A172 (cell line): ENCODE results near the gene DCUN1D4. TPM values are rescaled to one million over a fixed set of nuclear protein-coding genes. Genes with fewer than 3 reads are reported as not detected.
"Not testable (repeated sequence)": the region's sequence is repeated elsewhere in the genome, so short reads cannot be mapped to it uniquely, and the experiment has no call there.

Experiments used
- DNase-seq: peaks from one replicate; pipeline ENCODE4 v3.0.0-alpha.2; 2015; ENCODE audit warnings: low spot score
- total RNA-seq: library from RNA; depleted of rRNA; stranded (reverse); fragments of >200 nt; shearing (Covaris generic); gene quantifications from 2 replicates; pipeline ENCODE4 v1.2.3, GENCODE V29; 2014

The DCUN1D4 gene
- total RNA-seq, 1 experiment from 2014 or later: 51.4 TPM

- no peak for DNase-seq
Observed at GRCh38 chr4:51855270-51855669, 12.3 kb downstream of the DCUN1D4 start.

- DNase-seq: no peak
Observed at GRCh38 chr4:51855751-51856150, 12.8 kb downstream of the DCUN1D4 start.

GRCh38 chr4:51858605-51859202 is 15.8 kb downstream of the DCUN1D4 start:
- no peak for DNase-seq

- DNase-seq: no peak
Observed at GRCh38 chr4:51859476-51860031, 16.6 kb downstream of the DCUN1D4 start.

- no peak for DNase-seq
Observed at GRCh38 chr4:51862199-51862598, 19.2 kb downstream of the DCUN1D4 start.

- no peak for DNase-seq
Observed at GRCh38 chr4:51862781-51863180, 19.8 kb downstream of the DCUN1D4 start.

GRCh38 chr4:51865717-51866116 is 22.8 kb downstream of the DCUN1D4 start:
- no peak for DNase-seq

- DNase-seq: no peak
Observed at GRCh38 chr4:51866835-51867234, 23.9 kb downstream of the DCUN1D4 start.

GRCh38 chr4:51867689-51868448 is 24.9 kb downstream of the DCUN1D4 start:
- no peak for DNase-seq

- DNase-seq: no peak
Observed at GRCh38 chr4:51868449-51868847, 25.5 kb downstream of the DCUN1D4 start.

GRCh38 chr4:51870441-51871188 is 27.7 kb downstream of the DCUN1D4 start:
- DNase-seq: no peak

GRCh38 chr4:51872283-51872997 is 29.5 kb downstream of the DCUN1D4 start:
- no peak for DNase-seq

- no peak for DNase-seq
Observed at GRCh38 chr4:51874551-51874950, 31.6 kb downstream of the DCUN1D4 start.

GRCh38 chr4:51878431-51878830 is 35.5 kb downstream of the DCUN1D4 start:
- no peak for DNase-seq

- DNase-seq: no peak
Observed at GRCh38 chr4:51880016-51880915, 37.3 kb downstream of the DCUN1D4 start.

- no peak for DNase-seq
Observed at GRCh38 chr4:51884055-51884454, 41.1 kb downstream of the DCUN1D4 start.

GRCh38 chr4:51884606-51885005 is 41.7 kb downstream of the DCUN1D4 start:
- DNase-seq: no peak

GRCh38 chr4:51885363-51885762 is 42.4 kb downstream of the DCUN1D4 start:
- peak; percentile 20 for DNase-seq

GRCh38 chr4:51890760-51891159 is 47.8 kb downstream of the DCUN1D4 start:
- DNase-seq: no peak

- DNase-seq: not testable (repeated sequence)
Observed at GRCh38 chr4:51893402-51893801, 50.4 kb downstream of the DCUN1D4 start.
